Measurements from ENCODE around the gene FNDC3B.

DNA sequence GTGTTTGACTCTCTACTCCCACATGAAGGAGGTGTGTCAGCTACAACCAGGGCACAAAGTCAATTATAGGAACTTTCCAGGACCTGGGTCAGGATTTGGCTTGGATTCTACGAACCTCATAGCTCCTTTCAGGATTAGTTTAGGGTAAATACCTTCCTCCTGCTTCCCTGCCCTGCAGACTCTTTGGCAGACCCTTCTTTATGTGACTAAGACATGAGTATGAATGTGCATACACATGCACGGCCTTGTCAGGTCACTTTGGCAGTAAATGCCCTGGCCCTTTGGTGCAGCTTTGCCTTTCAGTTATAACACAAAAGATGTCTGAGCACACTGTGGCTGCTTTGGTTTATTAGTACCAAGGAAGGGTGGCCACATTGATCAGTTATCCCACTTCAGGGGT is 340.0 kb downstream of the FNDC3B start:
- TF ChIP-seq, protein P1, sequence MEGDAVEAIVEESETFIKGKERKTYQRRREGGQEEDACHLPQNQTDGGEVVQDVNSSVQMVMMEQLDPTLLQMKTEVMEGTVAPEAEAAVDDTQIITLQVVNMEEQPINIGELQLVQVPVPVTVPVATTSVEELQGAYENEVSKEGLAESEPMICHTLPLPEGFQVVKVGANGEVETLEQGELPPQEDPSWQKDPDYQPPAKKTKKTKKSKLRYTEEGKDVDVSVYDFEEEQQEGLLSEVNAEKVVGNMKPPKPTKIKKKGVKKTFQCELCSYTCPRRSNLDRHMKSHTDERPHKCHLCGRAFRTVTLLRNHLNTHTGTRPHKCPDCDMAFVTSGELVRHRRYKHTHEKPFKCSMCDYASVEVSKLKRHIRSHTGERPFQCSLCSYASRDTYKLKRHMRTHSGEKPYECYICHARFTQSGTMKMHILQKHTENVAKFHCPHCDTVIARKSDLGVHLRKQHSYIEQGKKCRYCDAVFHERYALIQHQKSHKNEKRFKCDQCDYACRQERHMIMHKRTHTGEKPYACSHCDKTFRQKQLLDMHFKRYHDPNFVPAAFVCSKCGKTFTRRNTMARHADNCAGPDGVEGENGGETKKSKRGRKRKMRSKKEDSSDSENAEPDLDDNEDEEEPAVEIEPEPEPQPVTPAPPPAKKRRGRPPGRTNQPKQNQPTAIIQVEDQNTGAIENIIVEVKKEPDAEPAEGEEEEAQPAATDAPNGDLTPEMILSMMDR (IDR thresholded peaks at IDR 0.05; ENCODE audit: insufficient read depth, low read length, poor library complexity, severe bottlenecking): no peak
- TF ChIP-seq EZH2phosphoT487 (conservative IDR thresholded peaks at IDR 0.05; ENCODE audit: low read length): no peak

All from SU-DHL-6 (cell line).